ENCODE data around the gene PHF19.

DNA sequence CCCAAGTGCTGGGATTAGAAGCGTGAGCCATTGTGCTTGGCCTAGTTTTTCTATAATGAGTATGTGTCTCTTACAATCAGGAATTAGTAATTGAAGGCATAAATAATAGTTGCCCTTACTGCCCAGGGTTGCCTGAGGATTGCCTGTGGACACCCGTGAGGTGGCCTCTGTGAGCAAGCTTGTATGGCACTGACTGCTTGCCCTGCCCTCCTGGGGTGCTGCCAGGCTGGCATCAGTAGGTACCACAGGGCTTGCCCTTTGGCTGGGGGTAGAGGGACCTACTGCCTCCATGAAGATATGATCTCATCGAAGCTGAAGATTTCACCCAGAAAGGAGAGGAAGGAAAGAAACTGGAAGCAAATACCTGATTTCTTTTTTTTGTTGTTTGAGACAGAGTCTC is 23.8 kb upstream of the PHF19 start:
- TF ChIP-seq, protein P1, sequence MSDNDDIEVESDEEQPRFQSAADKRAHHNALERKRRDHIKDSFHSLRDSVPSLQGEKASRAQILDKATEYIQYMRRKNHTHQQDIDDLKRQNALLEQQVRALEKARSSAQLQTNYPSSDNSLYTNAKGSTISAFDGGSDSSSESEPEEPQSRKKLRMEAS (IDR thresholded peaks at IDR 0.05; ENCODE audit: insufficient read depth, insufficient read length), result no peak
- TF ChIP-seq POLR2AphosphoS5 (IDR thresholded peaks at IDR 0.05; ENCODE audit: insufficient read depth, low read depth, low read length) (no peak), POLR2A (IDR thresholded peaks at IDR 0.05; ENCODE audit: low read depth, low read length) (no peak), EZH2 (IDR thresholded peaks at IDR 0.05; ENCODE audit: borderline replicate concordance, low read depth, low read length, severe bottlenecking) (no peak), MYC (IDR thresholded peaks at IDR 0.05; ENCODE audit: low read depth, low read length) (no peak), GATA2 (IDR thresholded peaks at IDR 0.05; ENCODE audit: insufficient read depth, insufficient read length, low read depth, low read length) (no peak)
- TF ChIP-seq, protein P2, sequence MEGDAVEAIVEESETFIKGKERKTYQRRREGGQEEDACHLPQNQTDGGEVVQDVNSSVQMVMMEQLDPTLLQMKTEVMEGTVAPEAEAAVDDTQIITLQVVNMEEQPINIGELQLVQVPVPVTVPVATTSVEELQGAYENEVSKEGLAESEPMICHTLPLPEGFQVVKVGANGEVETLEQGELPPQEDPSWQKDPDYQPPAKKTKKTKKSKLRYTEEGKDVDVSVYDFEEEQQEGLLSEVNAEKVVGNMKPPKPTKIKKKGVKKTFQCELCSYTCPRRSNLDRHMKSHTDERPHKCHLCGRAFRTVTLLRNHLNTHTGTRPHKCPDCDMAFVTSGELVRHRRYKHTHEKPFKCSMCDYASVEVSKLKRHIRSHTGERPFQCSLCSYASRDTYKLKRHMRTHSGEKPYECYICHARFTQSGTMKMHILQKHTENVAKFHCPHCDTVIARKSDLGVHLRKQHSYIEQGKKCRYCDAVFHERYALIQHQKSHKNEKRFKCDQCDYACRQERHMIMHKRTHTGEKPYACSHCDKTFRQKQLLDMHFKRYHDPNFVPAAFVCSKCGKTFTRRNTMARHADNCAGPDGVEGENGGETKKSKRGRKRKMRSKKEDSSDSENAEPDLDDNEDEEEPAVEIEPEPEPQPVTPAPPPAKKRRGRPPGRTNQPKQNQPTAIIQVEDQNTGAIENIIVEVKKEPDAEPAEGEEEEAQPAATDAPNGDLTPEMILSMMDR (IDR thresholded peaks at IDR 0.05; ENCODE audit: extremely low read depth in 1 of 2, insufficient read depth in 1 of 2, low read depth in 1 of 2, low read length in 2 of 2), result no peak
